ENCODE measurements around the gene PLEKHG5.
"Not testable (repeated sequence)": the region's sequence is repeated elsewhere in the genome, so short reads cannot be mapped to it uniquely, and the experiment has no call there.

PLEKHG5 gene

GRCh38 chr1:6496365-6496721 lies 4.9 kb upstream of the PLEKHG5 start:
- TF ChIP-seq CTCF (IDR thresholded peaks at IDR 0.05; ENCODE audit: insufficient read depth, missing control alignments) = no peak
- DNase-seq (ENCODE audit: insufficient read length, low spot score) = no peak
- no peak for FAIRE-seq

GRCh38 chr1:6495540-6496364 lies 4.3 kb upstream of the PLEKHG5 start:
- no peak for TF ChIP-seq CTCF (IDR thresholded peaks at IDR 0.05; ENCODE audit: insufficient read depth, missing control alignments)
- DNase-seq (ENCODE audit: insufficient read length, low spot score) (no peak), FAIRE-seq (no peak)

GRCh38 chr1:6495041-6495441 lies 3.6 kb upstream of the PLEKHG5 start:
- FAIRE-seq (no peak), DNase-seq (ENCODE audit: insufficient read length, low spot score) (no peak)
- TF ChIP-seq CTCF (IDR thresholded peaks at IDR 0.05; ENCODE audit: insufficient read depth, missing control alignments) = no peak

GRCh38 chr1:6494627-6495026 lies 3.2 kb upstream of the PLEKHG5 start:
- FAIRE-seq (no peak), DNase-seq (ENCODE audit: insufficient read length, low spot score) (no peak)
- TF ChIP-seq CTCF (IDR thresholded peaks at IDR 0.05; ENCODE audit: insufficient read depth, missing control alignments) = no peak

GRCh38 chr1:6493834-6494223 lies 2.4 kb upstream of the PLEKHG5 start:
- not testable (repeated sequence) for FAIRE-seq; DNase-seq (ENCODE audit: insufficient read length, low spot score)

- DNase-seq (ENCODE audit: insufficient read length, low spot score) = no peak
- TF ChIP-seq CTCF (IDR thresholded peaks at IDR 0.05; ENCODE audit: insufficient read depth, missing control alignments) = no peak
- no peak for FAIRE-seq
Observed at GRCh38 chr1:6491966-6492365, 499 bp upstream of the PLEKHG5 start.

GRCh38 chr1:6491081-6491449 lies 402 bp downstream of the PLEKHG5 start:
- TF ChIP-seq CTCF (IDR thresholded peaks at IDR 0.05; ENCODE audit: insufficient read depth, missing control alignments) = no peak
- DNase-seq (ENCODE audit: insufficient read length, low spot score) = no peak

More at GRCh38 chr1:6491081-6491449, 402 bp downstream of the PLEKHG5 start:
- no peak for FAIRE-seq
